ENCODE measurements around the gene LYZL1. TPM values are rescaled to one million over a fixed set of nuclear protein-coding genes. Genes with fewer than 3 reads are reported as not detected.
A peak's percentile ranks its signal among the peaks of the same experiment; 100 is the strongest.

Gene LYZL1
- total and polyA plus RNA-seq, 2 of the 8 experiments (the other 6 are each of a cell fraction or from before 2014, with no cell fraction given): not detected

DNA sequence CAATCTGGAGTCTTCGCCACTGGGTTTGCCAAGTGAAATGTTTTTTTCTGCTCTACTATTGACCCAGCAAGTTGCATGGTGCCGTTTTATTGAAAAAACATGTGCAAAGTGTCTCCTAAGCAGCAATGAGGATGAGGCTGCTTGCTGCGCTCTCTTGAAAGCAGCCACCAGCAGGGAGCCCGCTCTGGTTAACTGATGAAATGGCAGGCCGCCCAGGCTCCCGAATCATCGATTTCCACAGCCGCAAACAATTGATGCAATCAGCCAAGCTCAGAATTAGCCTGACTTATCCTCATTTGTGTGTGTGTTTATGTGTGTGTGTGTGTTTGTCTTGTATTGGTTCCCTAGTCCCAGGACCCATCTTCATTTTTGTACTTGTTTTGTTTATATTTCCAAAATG is 22.2 kb upstream of the LYZL1 start:
- DNase-seq (ENCODE audit: low read depth in 1 of 2, low spot score in 2 of 2) (peak in 1 of 2 experiments; percentile 54), FAIRE-seq (no peak)
- Histone ChIP-seq H3K36me3 (ENCODE audit: control insufficient read depth in 2 of 4, insufficient read depth in 4 of 4, low read length in 3 of 4) (peaks cover 0 to 2% (median 0%) of the 10 kb centered on the region in 4 experiments; a peak in 1 of 8 replicates), H3K23ac (ENCODE audit: insufficient read length) (no peak overlapping the region), H3K4me3 (ENCODE audit: extremely low read depth in 1 of 4, insufficient read depth in 2 of 4, low read depth in 3 of 4, low read length in 4 of 4) (no peak overlapping the region), H3K27me3 (replicated peaks in 1 of 4; ENCODE audit: control insufficient read depth in 3 of 4, extremely low read depth in 1 of 4, insufficient read depth in 3 of 4, low read length in 3 of 4) (no peaks in the 10 kb centered on the region), H3K79me1 (ENCODE audit: low read depth, low read length) (no peaks in the 10 kb centered on the region), H3K79me2 (ENCODE audit: control insufficient read depth in 1 of 2, insufficient read depth in 2 of 2, low read length in 2 of 2) (no peaks in the 10 kb centered on the region), H4K91ac (replicated peaks; ENCODE audit: insufficient read length, low read length) (no peak overlapping the region), H2AFZ (ENCODE audit: low read length) (peak overlapping the region; percentile 75), H3K56ac (replicated peaks; ENCODE audit: insufficient read length, low read depth, low read length) (no peak overlapping the region), H3K14ac (ENCODE audit: insufficient read length) (no peak overlapping the region), H4K5ac (ENCODE audit: insufficient read length, low read depth, low read length) (no peak overlapping the region), H3K4ac (replicated peaks; ENCODE audit: insufficient read length, low read depth, low read length) (no peak overlapping the region), H3K23me2 (ENCODE audit: low read depth, low read length) (no peaks in the 10 kb centered on the region), H2BK20ac (ENCODE audit: low read length) (peak overlapping the region; percentile 27; the same call in 1 of the 2 replicates), H3K27ac (ENCODE audit: low read depth, low read length) (no peak overlapping the region), H4K8ac (ENCODE audit: extremely low read depth, insufficient read depth, low read length) (no peak overlapping the region), H2BK120ac (replicated peaks; ENCODE audit: low read depth, low read length) (no peak overlapping the region), H3K9me3 (ENCODE audit: insufficient read depth in 2 of 2, low read depth in 1 of 2, low read length in 1 of 2) (no peaks in the 10 kb centered on the region), H4K20me1 (replicated peaks in 1 of 2; ENCODE audit: control insufficient read depth in 1 of 2, insufficient read depth in 2 of 2, low read length in 2 of 2) (no peaks in the 10 kb centered on the region), H3K18ac (ENCODE audit: extremely low read depth, low read length) (no peak overlapping the region), H3K4me1 (replicated peaks in 1 of 4; ENCODE audit: control insufficient read depth in 3 of 4, insufficient read depth in 4 of 4, low read length in 3 of 4) (peaks cover 2 to 3% (median 2%) of the 10 kb centered on the region in 4 experiments; a peak in 5 of 7 replicates), H2BK15ac (ENCODE audit: low read length) (no peak overlapping the region), H2BK12ac (ENCODE audit: low read depth, low read length) (peak overlapping the region; percentile 72; the same call in 1 of the 2 replicates), H2BK5ac (ENCODE audit: low read depth, low read length) (no peak overlapping the region), H2AK5ac (ENCODE audit: low read depth, low read length) (no peak overlapping the region), H3K9ac (replicated peaks in 1 of 4; ENCODE audit: extremely low read depth in 1 of 4, low read depth in 3 of 4, low read length in 3 of 4) (no peak overlapping the region), H3K4me2 (ENCODE audit: insufficient read depth in 1 of 2, low read depth in 2 of 2, low read length in 2 of 2) (peak overlapping the region; percentile 22 to 25; a peak in 1 of 4 replicates)
- WGBS, 2 experiments (ENCODE audit: extremely low coverage in 1 of 2, insufficient coverage in 1 of 2, insufficient read length in 1 of 2, insufficient replicate concordance in 2 of 2, low coverage in 1 of 2, low lambda C conversion rate in 2 of 2, missing lambda C conversion rate in 1 of 2): 63% methylated on average over 8 of the region's 8 CpGs; no CpG with 5 or more reads in 1 of the 2 experiments
- ChIA-PET POLR2A (ENCODE audit: partially characterized antibody) (no interaction called here), CTCF (ENCODE audit: partially characterized antibody) (interaction anchor here (1.9 kb wide), 1 partner anchor 10 kb away, joined by 4 read pairs; no protein-coding TSS in a partner anchor)
- TF ChIP-seq MAFK (IDR thresholded peaks at IDR 0.05; ENCODE audit: low read depth, low read length) (0 out of 2 replicates have a peak, but pooled peaks have one; percentile 3), BACH1 (IDR thresholded peaks at IDR 0.05; ENCODE audit: low read length) (no peak), EGR1 (IDR thresholded peaks at IDR 0.05; ENCODE audit: borderline replicate concordance, low read depth, low read length) (no peak), CBX8 (IDR thresholded peaks at IDR 0.05; ENCODE audit: borderline replicate concordance, low read depth, low read length) (no peak), NRF1 (IDR thresholded peaks at IDR 0.05; ENCODE audit: low read depth, low read length) (no peak), RBBP5 (IDR thresholded peaks at IDR 0.05; ENCODE audit: borderline replicate concordance, low read depth, low read length) (no peak)
- TF ChIP-seq, protein P1, sequence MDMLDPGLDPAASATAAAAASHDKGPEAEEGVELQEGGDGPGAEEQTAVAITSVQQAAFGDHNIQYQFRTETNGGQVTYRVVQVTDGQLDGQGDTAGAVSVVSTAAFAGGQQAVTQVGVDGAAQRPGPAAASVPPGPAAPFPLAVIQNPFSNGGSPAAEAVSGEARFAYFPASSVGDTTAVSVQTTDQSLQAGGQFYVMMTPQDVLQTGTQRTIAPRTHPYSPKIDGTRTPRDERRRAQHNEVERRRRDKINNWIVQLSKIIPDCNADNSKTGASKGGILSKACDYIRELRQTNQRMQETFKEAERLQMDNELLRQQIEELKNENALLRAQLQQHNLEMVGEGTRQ (IDR thresholded peaks at IDR 0.05; ENCODE audit: low read length): no peak
- TF ChIP-seq, protein P2, sequence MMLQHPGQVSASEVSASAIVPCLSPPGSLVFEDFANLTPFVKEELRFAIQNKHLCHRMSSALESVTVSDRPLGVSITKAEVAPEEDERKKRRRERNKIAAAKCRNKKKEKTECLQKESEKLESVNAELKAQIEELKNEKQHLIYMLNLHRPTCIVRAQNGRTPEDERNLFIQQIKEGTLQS (IDR thresholded peaks at IDR 0.05; ENCODE audit: insufficient read depth, low read depth, low read length): no peak

All from H1 (cell line).